Measurements from ENCODE around the gene RGS9. TPM values are rescaled to one million over a fixed set of nuclear protein-coding genes. Genes with fewer than 3 reads are reported as not detected.

The RGS9 gene
- total and polyA plus RNA-seq, 10 donors = 5.5 to 9.6 (median 7.4) TPM

DNA sequence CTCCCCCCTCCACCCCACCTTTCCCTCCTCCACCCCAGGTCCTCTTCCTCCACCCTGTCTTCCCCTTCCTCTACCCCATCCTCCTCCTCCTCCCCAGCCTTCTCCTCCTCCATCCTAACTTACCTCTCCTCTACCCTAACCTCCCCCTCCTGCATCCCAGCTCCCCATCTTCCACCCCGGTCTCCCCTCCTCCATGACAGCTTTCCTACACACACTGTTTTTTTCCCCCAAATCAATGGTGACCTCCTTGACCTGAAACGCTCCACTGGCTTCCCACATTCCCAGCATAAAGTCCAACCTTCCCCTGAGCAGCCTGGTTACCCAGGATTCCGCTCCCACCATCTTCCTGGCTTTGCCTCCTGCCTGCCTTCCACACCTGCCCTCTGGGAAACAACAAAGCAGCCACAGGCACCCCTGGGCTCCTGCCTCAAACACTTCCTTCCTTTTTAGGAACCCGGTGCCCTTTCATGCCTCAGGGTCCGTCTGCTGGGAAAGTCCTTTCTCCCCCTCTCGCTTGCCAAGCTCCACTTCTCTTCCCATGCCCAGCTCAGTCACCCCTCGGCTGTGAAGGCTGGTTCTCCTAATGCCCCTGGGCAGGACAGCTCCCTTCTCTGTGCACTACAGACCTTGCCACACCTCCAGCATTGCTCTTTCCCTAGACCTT lies 2.1 kb downstream of the RGS9 start:
- Histone ChIP-seq H3K36me3 (no peaks in the 10 kb centered on the region), H3K9me3 (no peaks in the 10 kb centered on the region), H3K4me1 (peaks cover 0 to 22% (median 12%) of the 10 kb centered on the region in 6 donors), H3K27ac (no peak overlapping the region), H3K4me3 (no peak overlapping the region), H3K27me3 (replicated peaks in 1 of 7) (peaks cover 0 to 32% (median 5%) of the 10 kb centered on the region in 7 donors)
- intact Hi-C loops (cut with DNase I; ENCODE audit: low total_unique reads) = no loop called here
- DNase-seq = no peak
- no peak for TF ChIP-seq POLR2AphosphoS5 (IDR thresholded peaks at IDR 0.05)
- no peak for TF ChIP-seq POLR2A (IDR thresholded peaks at IDR 0.05)
- TF ChIP-seq, protein P1, sequence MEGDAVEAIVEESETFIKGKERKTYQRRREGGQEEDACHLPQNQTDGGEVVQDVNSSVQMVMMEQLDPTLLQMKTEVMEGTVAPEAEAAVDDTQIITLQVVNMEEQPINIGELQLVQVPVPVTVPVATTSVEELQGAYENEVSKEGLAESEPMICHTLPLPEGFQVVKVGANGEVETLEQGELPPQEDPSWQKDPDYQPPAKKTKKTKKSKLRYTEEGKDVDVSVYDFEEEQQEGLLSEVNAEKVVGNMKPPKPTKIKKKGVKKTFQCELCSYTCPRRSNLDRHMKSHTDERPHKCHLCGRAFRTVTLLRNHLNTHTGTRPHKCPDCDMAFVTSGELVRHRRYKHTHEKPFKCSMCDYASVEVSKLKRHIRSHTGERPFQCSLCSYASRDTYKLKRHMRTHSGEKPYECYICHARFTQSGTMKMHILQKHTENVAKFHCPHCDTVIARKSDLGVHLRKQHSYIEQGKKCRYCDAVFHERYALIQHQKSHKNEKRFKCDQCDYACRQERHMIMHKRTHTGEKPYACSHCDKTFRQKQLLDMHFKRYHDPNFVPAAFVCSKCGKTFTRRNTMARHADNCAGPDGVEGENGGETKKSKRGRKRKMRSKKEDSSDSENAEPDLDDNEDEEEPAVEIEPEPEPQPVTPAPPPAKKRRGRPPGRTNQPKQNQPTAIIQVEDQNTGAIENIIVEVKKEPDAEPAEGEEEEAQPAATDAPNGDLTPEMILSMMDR (IDR thresholded peaks at IDR 0.05 in 8 of 11, conservative IDR thresholded peaks at IDR 0.05 in 3 of 11) = no peak
- WGBS, 5 donors = 26 to 38% (median 30%) methylated on average over 7 of the region's 7 CpGs

DNA sequence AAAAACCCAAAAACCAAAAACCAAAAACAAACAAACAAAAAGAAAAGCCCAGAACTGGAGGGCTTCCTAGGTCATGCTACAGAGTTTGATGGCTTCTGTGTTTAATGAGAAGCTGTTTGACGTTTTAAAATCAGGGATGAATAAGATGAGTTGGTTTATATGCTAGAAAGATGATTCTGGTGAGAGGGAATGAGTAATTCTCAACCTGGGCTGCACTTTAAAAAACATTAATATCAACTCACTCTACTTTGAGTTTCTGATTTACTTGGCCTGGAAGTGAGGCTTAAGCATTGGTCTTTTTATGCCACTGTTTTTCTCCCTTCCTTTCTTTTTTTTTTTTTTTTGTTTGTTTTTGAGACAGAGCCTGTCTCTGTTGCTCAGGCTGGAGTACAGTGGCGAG lies 5.1 kb downstream of the RGS9 start:
- intact Hi-C loops (cut with DNase I; ENCODE audit: low total_unique reads) = no loop called here
- Histone ChIP-seq H3K4me1 (peaks cover 0 to 21% (median 8%) of the 10 kb centered on the region in 6 donors), H3K27me3 (replicated peaks in 1 of 7) (peaks cover 0 to 29% (median 5%) of the 10 kb centered on the region in 7 donors), H3K4me3 (no peak overlapping the region), H3K27ac (no peak overlapping the region), H3K9me3 (no peaks in the 10 kb centered on the region), H3K36me3 (no peaks in the 10 kb centered on the region)
- no peak for TF ChIP-seq POLR2A (IDR thresholded peaks at IDR 0.05)
- TF ChIP-seq POLR2AphosphoS5 (IDR thresholded peaks at IDR 0.05) = no peak
- TF ChIP-seq, protein P1 (IDR thresholded peaks at IDR 0.05 in 8 of 11, conservative IDR thresholded peaks at IDR 0.05 in 3 of 11) = no peak
- 71 to 90% (median 81%) methylated on average over 2 of the region's 2 CpGs for WGBS, 5 donors
- DNase-seq = peak; percentile 3

DNA sequence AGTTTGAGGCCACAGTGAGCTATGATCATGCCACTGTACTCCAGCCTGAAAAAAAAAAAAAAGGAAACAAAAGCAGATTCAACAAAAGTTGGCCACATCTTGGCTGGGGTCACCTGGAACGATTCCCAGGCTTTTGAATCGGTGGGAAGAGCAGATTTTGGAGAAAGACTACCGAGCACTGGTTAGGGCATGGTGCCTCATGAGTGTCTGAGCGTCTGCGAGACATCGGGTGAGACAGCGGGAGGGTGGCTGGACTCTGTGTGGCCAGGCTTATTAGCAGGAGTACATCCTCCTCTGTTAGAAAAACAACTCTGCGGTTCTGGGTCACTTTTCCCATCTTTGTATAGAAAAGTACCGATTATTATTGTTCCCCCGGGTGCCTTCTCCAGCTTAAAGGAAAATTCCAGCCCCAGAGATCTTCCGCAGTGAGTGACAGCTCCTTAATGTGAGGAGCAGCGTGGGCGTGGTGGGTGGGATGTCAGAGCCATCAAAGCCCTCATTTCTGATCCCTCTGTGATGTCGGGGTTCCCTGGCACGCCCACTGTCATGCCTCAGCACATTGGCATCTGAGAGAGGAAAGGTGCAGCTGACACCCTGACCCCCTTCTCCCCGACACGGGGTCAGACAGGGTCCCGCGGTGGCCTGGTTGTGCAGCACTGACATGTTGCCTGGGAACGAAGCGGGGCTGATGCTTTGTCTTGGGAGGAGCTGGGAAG lies 6.9 kb downstream of the RGS9 start:
- Histone ChIP-seq H3K4me1 (peaks cover 0 to 11% (median 0%) of the 10 kb centered on the region in 6 donors), H3K4me3 (no peak overlapping the region), H3K27me3 (replicated peaks in 1 of 7) (peaks cover 0 to 15% (median 5%) of the 10 kb centered on the region in 7 donors), H3K36me3 (no peaks in the 10 kb centered on the region), H3K27ac (no peak overlapping the region), H3K9me3 (no peaks in the 10 kb centered on the region)
- intact Hi-C loops (cut with DNase I; ENCODE audit: low total_unique reads) = no loop called here
- TF ChIP-seq POLR2AphosphoS5 (IDR thresholded peaks at IDR 0.05) (no peak), POLR2A (IDR thresholded peaks at IDR 0.05) (no peak)
- TF ChIP-seq, protein P1 (IDR thresholded peaks at IDR 0.05 in 8 of 11, conservative IDR thresholded peaks at IDR 0.05 in 3 of 11) = no peak
- peak; percentile 61 for DNase-seq
- WGBS, 5 donors = 69 to 81% (median 74%) methylated on average over 21 of the region's 21 CpGs

DNA sequence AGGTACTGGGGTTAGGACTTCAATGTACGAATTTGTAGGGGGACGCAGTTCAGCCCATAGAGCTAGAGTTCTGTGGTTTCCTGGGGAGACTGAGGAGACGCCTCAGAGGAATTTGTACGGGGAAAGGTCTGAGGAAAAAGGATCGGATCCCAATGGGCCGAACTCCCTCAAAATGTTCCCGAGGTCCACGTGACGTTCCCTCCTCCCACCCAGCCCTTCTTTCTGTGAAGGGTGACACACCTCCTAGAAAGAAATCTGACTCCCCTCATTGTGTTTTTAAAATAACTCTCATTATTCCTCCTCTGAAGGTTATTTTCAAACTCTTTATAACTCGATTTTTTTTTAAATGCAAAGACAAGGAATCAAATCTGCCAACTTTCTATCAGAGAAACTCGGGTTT lies 8.6 kb downstream of the RGS9 start:
- H3K27ac ChIP-seq = no peak overlapping the region
- H3K4me3 ChIP-seq = no peak overlapping the region
- intact Hi-C loops (cut with DNase I; ENCODE audit: low total_unique reads) = no loop called here
- no peaks in the 10 kb centered on the region for H3K27me3 ChIP-seq (replicated peaks in 1 of 7)
- 81 to 89% (median 83%) methylated on average over 11 of the region's 11 CpGs for WGBS, 5 donors
- peaks cover 0 to 11% (median 0%) of the 10 kb centered on the region in 6 donors for H3K4me1 ChIP-seq
- TF ChIP-seq POLR2A (IDR thresholded peaks at IDR 0.05) = no peak
- TF ChIP-seq POLR2AphosphoS5 (IDR thresholded peaks at IDR 0.05) = no peak
- TF ChIP-seq, protein P1 (IDR thresholded peaks at IDR 0.05 in 8 of 11, conservative IDR thresholded peaks at IDR 0.05 in 3 of 11) = no peak
- H3K9me3 ChIP-seq = no peaks in the 10 kb centered on the region
- no peak for DNase-seq
- H3K36me3 ChIP-seq = no peaks in the 10 kb centered on the region

Measured in spleen (tissue), 11 donors.